ENCODE results near the gene DBF4. TPM values are rescaled to one million over a fixed set of nuclear protein-coding genes. Genes with fewer than 3 reads are reported as not detected.
A peak's percentile ranks its signal among the peaks of the same experiment; 100 is the strongest.
"Not testable (repeated sequence)": the region's sequence is repeated elsewhere in the genome, so short reads cannot be mapped to it uniquely, and the experiment has no call there.

The DBF4 gene
- polyA plus RNA-seq, 3 donors, result 16.1 to 18.0 (median 16.8) TPM

DNA sequence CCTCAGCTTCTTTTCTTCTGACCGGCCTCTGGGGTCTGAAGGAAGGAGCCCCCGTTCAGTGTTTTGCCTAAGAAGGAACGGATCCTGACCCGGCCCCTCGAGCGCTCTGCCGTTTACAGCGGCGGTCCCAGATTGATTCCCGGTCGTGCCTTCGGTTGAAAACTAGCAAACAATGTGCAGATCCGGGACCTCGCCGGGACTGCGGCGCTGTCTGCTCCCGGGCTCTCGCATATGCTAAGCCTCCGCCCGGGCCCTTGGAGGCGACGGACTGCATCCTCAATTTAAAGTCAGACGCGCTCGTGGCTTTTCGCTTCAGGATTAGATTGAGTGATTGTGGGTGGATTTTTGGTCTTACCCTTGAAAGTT is 559 bp downstream of the DBF4 start:
- DNase-seq, result peak; percentile 62

DNA sequence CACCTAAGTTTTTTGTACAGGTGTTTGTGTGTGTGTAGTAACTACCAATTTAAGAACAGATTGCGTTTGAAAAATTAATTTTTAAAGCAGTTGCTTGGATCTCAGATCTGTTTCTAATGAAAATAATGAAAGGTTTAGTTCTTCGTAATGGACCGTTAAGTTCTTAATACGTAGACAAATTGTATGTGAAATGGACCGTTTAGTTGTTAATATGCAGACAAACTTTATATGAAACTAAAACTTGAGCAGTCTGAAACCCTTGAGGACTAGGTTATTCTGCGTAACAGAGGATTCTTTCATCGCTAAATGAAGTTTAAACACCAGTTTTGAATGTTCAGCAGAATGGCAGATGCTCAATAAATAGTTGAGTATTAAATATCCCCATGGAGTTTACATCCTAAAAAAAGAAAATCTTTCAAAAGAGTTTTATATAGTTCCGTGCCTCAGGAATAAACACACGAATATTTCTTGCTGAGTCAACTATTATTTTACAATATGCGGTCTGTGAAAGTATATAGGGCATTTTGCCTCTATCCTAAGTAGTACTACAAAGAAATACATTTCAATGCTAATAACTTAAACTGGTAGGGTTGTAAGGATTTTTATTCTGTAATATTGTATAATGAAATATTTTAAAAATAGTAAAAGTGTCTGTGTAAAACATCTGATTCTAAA is 1.2 kb downstream of the DBF4 start:
- DNase-seq, result no peak

DNA sequence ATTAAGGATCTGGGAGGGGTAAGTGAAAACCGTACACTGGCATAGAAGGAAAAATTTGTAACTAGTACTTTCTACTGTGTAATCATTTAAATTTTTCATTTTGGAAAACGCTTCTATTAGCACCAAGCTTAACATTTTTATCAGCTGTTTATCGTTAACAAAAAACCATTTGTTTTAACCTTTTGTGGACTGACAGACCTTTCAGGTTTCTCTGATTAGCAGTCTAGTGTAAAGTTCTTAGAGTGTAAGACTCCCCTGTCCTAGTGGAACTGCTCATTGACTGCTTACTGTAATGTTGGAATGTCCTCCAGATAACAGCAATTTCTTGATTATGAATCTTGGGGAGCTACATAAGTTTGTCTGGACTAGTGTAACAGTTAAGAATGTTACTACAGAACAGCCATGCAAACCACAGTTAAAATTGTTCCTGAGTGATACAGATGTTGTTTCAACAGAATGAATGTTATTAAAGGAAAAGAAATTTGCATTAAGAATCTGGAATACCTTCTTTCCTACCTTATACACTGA is 2.0 kb downstream of the DBF4 start:
- DNase-seq, result no peak

DNA sequence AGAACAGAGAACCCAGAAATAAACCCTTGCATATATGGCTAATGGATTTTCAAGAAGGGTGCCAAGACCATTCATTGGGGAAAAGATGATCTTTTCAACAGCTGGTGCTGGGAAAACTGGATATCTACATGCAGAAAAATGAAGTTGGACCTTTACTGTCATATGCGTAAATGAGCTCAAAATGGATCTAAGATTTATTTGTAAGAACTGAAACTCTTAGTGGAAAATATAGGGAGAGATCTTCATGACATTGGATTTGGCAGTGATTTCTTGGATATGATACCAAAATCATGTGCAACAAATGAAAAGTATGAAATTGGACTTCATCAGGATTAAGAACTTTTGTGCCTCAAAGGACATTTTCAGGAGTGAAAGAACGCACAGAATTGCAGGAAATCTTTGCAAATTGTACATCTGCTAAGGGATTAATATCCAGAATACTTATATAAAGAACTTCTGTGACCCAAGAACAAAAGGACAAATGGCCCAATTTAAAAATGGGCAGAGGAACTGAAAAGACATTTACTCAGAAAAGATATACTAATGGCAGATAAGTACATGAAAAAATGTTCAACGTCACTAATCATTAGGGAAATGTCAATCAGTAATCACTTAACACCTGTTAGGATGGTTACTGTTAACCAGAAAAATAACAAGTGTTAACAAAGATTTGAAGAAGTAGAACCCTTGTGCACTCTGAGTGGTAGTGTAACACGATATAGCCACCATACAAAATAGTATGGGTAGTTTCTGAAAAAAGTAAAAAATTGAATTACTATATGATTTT is 6.1 kb downstream of the DBF4 start:
- no peak for DNase-seq

DNA sequence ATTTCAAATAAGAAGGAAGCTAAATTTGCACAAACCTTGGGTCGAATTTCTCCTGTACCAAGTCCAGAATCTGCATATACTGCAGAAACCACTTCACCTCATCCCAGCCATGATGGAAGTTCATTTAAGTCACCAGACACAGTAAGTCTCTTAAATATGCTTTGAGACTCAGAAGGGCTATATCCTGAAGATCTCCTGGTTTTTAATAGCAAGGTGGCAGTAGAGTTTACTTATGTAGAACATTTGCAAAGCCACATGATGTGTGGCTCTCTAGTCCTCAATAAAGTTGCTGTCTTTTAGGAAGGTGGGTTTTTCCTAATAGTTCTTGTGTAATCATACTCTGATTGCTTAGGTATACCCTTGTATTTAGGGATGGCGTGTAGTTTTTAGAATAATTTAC is 8.7 kb downstream of the DBF4 start:
- no peak for DNase-seq

DNA sequence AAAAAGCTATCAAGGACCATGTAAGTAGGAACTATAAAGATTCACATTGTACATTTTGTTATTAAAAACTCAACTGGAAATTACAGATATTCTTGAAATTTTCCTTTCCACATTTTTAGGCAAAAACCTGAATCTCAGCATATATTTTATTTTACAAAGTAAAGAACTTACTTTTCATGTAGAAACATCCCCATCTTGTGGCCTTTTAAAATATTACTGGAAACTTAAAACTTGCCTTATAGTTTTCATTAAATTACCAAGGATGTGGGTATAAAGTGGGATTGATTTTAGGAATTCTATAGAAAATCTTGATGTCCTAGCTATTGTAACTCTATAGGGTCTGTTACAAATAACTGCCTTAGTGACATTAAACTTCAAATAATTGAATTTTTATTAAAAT is 10.6 kb downstream of the DBF4 start:
- DNase-seq, result peak; percentile 36

DNA sequence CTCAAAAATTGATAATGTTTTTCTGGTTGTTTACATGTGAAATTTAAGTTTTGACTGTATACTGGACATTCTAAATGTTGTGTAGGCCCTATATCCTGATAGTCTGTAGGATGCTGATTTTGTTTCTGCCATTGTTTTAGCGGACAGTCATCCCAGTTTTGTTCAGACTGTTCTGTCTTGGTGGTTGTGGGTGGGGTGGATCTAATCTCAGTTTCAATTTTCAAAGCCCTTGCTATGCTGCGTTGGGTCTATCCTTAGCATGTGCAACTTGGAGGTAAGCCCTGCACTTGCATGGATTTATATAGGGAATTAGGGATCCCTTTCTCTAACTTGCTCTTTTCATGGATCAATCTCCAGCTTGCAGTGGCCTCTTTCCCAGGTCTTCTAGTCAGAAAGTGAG is 19.1 kb downstream of the DBF4 start:
- no peak for DNase-seq

DNA sequence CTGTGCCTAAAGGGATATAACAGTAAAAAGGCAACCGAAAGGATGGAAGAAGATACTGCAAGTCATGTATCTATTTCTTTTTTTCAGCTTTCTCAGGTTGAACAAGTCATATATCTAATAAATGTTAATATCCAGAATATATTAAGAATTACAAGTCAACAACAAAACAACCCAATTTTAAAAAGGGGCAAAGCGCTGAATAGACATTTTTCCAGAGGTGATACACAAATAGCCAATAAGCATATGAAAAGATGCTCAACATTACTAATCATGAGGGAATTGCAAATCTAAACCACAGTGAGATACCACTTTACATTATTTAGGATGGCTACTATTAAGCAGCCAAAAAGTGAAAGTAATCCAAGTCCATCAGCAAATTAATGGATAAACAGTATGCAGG is 23.0 kb downstream of the DBF4 start:
- DNase-seq, result no peak

DNA sequence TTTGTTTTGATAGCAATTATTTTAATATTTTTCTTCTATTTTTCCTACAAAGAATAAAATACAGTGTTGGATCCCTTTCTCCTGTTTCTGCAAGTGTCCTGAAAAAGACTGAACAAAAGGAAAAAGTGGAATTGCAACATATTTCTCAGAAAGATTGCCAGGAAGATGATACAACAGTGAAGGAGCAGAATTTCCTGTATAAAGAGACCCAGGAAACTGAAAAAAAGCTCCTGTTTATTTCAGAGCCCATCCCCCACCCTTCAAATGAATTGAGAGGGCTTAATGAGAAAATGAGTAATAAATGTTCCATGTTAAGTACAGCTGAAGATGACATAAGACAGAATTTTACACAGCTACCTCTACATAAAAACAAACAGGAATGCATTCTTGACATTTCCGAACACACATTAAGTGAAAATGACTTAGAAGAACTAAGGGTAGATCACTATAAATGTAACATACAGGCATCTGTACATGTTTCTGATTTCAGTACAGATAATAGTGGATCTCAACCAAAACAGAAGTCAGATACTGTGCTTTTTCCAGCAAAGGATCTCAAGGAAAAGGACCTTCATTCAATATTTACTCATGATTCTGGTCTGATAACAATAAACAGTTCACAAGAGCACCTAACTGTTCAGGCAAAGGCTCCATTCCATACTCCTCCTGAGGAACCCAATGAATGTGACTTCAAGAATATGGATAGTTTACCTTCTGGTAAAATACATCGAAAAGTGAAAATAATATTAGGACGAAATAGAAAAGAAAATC is 31.0 kb downstream of the DBF4 start:
- DNase-seq, result not testable (repeated sequence)

DNA sequence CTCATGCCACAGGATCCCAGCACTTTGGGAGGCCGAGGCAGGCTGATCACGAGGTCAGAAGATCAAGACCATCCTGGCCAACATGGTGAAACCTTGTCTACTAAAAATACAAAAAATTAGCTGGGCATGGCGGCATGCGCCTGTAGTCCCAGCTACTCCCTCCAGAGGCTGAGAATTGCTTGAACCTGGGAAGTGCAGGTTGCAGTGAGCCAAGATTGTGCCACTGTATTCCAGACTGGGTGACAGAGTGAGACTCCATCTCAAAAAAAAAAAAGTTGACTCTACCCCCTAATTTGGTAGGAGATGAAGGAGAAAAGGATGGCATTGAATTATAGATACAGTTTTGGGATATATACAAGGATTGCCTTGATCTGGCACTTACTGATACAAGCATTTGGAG is 32.5 kb downstream of the DBF4 start:
- DNase-seq, result not testable (repeated sequence)

DNA sequence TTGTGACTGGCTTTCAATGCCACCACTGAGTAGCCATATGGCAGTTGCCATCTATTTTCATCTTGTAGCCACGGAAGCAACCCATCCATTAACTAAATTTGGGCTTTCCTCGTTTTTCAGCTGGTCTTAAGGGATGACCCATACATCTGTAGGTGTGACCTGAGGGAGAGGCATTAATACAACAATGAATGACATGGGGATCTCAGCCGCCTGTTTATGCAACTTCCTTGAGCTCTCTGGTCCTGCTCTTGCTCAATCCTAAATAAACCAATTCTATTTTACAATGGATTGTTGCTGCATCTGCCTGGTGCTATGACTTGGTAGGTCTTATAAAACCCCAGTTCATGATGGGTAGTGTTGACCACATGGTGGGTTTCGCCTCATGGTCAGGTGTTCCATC is 35.8 kb downstream of the DBF4 start:
- DNase-seq, result no peak

DNA sequence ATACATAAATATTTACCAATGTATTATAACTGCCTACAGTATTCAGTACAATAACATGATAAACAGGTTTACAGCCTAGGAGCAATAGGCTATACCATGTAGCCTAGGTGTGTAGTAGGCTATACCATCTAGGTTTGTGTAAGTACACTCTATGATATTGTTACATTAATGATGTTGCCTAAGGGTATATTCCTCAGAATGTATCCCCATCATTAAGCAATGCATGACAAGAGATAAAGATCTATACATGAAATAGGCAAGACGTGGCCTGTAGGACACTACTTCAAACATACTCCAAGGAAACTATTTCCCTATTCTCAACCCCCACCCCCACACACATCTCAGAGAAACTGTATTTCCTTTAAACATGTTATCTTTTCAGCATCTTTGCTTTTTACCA is 42.4 kb downstream of the DBF4 start:
- DNase-seq, result no peak

DNA sequence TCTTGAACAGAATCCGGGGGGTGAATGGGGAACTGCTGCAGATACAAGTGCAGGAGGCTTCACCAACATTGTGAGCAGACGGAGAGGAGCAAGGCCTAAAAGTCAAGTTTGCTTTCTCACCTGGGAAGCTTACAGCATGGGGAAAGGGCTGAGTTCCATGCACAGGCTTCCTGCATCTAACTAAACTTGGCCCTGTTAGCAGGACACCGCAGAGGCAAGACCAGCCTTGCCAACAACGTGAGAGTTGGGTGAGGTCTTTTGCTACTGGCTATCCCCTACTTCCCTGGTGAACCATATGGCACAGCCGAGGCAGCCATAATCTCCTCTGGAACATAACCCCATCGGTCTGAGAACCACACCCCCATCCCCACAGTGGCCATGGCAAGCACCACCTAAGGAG is 43.6 kb downstream of the DBF4 start:
- no peak for DNase-seq

DNA sequence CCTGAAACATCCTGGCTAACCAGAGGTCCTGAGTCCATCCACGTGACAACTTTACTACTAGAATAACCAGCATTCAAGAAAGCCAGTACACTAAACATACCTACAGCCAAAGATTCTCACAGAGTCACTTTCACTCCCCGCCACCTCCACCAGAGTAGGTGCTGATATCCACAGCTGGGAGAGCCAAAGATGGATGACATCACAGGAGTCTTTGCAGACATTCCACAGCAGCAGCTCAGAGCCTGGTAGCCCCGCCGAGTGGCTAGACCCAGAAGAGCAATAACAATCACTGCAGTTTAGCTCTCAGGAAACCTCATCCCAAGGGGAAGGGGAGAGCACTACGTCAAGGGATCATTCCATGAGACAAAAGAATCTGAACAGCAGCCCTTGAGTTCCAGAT is 44.3 kb downstream of the DBF4 start:
- no peak for DNase-seq

DNA sequence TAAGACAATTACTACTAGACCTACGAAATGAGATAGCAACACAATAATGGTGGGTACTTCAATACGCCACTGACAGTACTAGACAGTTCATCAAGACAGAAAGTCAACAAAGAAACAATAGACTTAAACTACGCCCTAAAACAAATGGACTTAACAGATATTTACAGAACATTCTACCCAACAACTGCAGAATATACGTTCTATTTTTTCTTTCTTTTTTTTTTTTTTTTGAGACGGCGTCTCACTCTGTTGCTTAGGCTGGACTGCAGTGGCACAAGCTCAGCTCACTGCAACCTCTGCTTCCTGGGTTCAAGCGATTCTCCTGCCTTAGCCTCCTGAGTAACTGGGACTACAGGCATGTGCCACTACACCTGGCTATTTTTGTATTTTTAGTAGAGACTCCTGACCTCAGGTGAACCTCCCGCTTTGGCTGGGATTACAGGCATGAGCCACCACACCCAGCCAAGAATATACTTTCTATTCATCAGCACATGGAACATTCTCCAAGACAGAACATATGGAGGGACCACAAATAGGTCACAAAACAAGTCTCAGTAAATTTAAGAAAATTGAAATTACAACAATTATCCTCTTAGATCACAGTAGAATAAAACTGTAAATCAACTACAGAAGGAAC is 46.6 kb downstream of the DBF4 start:
- DNase-seq, result not testable (repeated sequence)

DNA sequence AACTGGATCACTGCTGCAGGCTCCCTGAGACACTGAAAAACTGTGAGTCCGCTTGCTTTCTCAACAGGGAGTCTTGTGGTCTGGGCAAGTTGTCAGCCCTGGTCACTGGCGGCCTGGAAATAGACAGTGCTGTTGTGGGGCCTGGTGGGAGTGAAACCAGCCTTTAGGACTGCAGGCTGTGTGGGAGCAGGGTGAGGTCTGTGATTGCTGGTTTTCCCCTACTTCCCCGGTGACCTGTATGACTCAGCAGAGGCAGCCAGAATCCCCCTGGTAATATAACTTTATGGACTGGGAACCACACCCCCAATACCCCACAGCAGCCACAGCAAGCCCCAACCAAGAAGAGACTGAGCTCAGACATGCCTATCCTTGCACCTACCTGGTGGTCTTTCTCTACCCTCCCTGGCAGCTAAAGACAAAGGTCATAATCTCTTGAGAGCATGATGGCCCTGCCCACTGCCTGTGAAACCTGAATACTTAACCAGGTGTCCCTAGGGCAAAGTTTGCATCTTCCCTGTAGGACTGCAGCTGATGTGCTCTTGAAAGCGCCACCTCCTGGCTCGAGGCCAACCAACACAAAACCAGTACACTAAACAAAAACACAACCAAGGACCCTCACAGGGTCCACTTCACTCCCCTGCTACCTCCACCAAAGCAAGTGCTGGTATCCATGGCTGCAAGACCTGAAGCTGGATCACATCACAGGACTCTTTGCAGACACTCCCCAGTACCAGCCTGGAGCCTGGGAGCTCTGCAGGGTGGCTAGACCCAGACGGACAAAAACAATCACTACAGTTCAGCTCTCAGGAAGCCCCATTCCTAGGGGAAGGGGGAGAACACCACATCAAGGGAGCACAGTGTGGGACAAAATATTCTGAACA is 50.5 kb downstream of the DBF4 start:
- no peak for DNase-seq

DNA sequence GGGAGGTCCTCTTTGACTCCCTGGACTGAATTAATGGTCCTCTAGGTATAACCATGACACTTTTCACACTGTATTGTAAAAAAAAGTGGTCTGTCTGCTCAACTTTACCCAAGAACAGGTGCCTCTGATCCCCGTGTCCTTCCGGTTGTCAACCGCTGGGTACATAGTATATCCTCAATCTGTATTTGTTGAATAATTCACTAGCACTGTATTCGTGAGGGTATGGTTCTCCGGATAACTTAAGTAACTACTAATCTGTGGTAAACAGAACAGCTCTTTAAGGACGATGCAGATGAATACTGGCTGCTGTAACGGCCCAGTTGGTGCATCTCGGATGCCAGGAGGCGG is 57.3 kb downstream of the DBF4 start:
- DNase-seq, result no peak

DNA sequence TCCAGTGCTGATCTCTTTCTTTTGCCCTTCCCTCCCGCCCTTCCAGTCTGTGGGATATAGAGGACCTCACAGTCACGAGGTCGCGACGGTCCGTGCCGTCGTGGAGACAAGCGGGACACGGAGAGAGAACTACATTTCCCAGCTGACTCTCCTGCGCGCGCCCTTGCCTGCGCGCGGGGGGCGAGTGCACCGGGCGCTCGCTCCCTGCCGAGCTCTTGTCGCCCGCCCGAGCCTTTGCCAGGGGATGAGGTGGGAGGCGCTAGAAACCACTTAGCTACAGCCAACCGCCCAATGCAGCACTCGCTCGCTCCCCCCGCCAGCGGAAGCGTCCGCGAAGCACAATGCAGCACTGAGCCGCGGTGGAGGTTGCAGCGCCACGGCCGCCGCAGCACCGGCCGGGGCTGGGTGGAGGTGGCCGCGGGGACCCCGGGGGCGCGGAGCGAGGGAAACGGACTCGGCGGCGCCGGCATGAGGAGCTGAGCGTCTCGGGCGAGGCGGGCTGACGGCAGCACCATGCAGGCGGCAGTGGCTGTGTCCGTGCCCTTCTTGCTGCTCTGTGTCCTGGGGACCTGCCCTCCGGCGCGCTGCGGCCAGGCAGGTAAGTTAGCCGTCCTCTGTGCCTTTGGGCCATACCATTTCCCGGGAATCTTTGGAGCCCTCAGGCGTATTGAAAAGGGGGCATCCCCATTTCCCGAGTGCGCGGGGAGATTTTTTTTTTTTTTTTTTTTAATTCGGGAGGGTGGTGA is 57.8 kb downstream of the DBF4 start, which contains the start of gene ADAM22:
TSS of gene ADAM22 (plus strand) at position 299 of the 746 bp plus-strand sequence. CDS start at position 514, 215 bp downstream.
- peak; percentile 89 for DNase-seq

DNA sequence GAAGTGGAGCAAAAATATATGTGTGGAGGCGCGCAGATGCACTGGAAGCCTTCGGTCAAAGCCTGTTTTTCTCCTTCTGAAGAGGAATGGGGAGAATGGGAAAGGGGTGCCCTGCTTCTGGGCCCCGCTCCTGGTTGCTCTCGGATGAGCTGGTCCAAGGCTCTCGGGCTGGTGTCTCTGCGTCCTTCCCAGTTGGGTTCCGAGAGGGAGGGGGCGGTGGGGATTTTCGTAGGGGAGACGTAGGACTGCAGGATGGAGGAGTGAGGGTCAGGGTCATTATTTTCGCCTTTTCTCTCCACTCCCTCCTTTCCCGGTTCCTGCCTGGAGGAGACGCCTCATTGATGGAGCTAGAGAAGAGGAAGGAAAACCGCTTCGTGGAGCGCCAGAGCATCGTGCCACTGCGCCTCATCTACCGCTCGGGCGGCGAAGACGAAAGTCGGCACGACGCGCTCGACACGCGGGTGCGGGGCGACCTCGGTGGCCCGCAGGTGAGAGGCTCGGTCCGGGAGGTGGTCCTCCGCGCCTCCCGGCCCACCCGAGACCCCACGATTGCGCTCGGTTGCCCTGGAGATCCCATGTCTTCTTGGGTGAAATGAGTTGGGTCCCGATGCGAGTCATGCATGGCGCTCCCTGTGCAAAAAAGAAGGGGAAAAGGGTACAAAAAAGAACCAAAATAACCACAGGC is 58.5 kb downstream of the DBF4 start:
- peak; percentile 23 for DNase-seq

DNA sequence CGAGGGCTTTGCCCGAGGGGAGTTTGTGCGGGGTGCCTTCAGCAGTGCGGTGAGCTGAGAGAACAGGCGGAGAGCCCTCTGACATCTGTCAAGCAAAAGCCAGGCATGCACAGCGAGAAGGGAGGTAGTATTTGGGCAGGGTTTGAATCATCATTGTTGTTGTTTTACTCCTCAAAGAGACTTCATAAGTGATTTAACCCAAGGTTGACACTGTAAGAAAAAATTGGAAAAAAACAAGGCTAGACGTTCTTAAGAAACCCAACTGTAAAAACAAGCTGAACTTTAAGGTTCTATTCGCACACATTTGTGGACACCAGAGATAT is 59.1 kb downstream of the DBF4 start:
- no peak for DNase-seq
